HL-60 (cell line): ENCODE measurements around the gene KBTBD6.

ENCODE experiments used
- CTCF ChIP-seq: IDR thresholded peaks from one replicate; pipeline ENCODE4 v1.5.1; 2011; ENCODE audit warnings: low read length, control low read depth, inconsistent platforms; ENCODE audit not compliant: insufficient read depth
- GABPA ChIP-seq: IDR thresholded peaks from 2 replicates; pipeline ENCODE4 v1.6.1; 2012; ENCODE audit warnings: low read depth
- POLR2AphosphoS5 ChIP-seq: IDR thresholded peaks from 2 replicates; pipeline ENCODE4 v1.6.1; 2012; ENCODE audit warnings: low read depth
- SPI1 ChIP-seq: IDR thresholded peaks from 2 replicates; pipeline ENCODE4 v1.6.1; 2012; ENCODE audit warnings: low read depth, mild to moderate bottlenecking, borderline replicate concordance
- TF ChIP-seq, protein P1 (sequence below): IDR thresholded peaks from 2 replicates; pipeline ENCODE4 v1.6.1; 2012; ENCODE audit warnings: low read depth; ENCODE audit not compliant: insufficient replicate concordance

DNA sequence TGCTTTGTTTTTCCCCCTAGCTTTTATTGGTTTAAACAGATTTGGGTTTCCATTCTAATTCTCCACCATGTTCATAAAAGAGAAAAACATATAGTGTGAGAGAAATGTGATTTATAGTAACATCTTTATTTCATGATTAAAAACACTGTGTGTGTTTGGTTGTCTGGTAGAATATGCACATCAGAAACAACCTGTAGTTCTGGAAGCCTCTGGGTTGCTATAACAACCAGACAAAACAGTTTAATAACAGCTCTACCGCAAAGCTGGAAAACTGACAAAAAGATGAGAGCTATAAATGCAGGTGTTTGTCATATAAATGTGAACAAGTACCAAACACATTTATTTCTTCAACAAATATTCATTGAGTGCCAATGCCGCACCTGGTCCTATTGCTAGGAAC is 9.8 kb downstream of the KBTBD6 start:
- no peak for TF ChIP-seq CTCF
- no peak for TF ChIP-seq POLR2AphosphoS5
- no peak for TF ChIP-seq GABPA
- TF ChIP-seq, protein P1, sequence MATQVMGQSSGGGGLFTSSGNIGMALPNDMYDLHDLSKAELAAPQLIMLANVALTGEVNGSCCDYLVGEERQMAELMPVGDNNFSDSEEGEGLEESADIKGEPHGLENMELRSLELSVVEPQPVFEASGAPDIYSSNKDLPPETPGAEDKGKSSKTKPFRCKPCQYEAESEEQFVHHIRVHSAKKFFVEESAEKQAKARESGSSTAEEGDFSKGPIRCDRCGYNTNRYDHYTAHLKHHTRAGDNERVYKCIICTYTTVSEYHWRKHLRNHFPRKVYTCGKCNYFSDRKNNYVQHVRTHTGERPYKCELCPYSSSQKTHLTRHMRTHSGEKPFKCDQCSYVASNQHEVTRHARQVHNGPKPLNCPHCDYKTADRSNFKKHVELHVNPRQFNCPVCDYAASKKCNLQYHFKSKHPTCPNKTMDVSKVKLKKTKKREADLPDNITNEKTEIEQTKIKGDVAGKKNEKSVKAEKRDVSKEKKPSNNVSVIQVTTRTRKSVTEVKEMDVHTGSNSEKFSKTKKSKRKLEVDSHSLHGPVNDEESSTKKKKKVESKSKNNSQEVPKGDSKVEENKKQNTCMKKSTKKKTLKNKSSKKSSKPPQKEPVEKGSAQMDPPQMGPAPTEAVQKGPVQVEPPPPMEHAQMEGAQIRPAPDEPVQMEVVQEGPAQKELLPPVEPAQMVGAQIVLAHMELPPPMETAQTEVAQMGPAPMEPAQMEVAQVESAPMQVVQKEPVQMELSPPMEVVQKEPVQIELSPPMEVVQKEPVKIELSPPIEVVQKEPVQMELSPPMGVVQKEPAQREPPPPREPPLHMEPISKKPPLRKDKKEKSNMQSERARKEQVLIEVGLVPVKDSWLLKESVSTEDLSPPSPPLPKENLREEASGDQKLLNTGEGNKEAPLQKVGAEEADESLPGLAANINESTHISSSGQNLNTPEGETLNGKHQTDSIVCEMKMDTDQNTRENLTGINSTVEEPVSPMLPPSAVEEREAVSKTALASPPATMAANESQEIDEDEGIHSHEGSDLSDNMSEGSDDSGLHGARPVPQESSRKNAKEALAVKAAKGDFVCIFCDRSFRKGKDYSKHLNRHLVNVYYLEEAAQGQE: no peak
- no peak for TF ChIP-seq SPI1
